Activated naive CD4-positive, alpha-beta T cell treated with anti-CD3 and anti-CD28 coated beads, Interleukin-2, amount 50 U/mL, for 16 hours (primary cell): Measurements from ENCODE around the gene CA5A.
"Not testable (repeated sequence)": the region's sequence is repeated elsewhere in the genome, so short reads cannot be mapped to it uniquely, and the experiment has no call there.

Experiments used
- DNase-seq: peaks from one replicate; pipeline ENCODE4 v3.0.0-alpha.2; 2020

Gene CA5A

GRCh38 chr16:87891764-87892163 lies 44.6 kb downstream of the CA5A start:
- no peak for DNase-seq

DNA sequence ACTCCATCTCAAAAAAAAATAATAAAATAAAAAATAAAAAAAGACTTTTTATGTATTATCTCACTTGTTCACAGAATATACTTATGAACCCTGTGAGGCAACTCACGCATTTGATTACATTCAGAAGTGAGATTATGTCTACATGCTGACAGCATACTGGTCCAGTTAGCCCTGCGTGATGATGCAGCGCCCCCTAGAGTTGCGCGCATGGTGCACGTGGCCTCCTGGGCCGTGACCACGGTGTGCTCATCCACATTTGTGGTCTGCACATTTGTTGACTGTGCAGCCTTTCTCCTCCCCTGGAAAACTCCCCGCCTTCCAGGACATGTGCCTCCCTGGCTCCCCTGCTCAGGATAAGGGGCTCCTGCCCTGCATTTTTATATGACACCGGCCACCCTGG lies 46.6 kb downstream of the CA5A start:
- peak; percentile 43 for DNase-seq

DNA sequence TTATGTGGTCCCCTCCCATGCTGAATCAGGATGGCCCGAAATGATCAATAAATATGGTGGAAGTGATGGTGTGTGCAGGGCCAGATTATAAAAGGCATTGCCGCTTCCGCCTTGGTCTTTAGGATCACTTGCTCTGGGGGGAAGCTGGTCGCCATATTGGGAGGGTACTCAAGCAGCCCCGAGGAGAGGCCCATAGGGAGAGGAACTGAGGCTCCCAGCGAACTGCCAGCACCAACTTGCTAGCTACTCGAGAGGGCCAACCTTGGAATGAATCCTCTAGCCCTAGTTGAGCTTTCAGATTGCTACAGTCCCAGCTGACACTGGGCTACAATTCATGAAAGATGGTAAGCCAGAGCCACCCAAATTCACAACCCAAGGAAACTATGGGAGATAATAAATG lies 48.0 kb downstream of the CA5A start:
- not testable (repeated sequence) for DNase-seq

DNA sequence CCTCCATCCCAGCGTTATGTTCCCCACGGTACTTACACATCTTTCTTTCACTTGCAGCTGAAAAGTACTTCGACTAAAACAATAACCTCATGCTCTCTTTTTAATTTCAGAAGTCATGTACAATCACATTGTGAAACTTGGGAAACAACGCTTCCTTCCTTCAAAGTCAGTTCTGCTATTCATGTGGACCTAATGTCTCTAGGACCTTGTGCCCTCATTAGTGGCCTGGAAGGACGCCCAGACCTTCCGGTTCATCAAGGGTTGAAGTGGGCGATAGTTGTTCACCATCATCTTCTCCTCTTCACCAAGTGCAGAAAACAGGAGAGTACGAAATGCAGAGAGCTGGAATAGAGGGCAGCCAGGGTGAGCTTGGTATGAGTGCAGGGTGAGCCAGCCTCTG lies 48.4 kb downstream of the CA5A start:
- not testable (repeated sequence) for DNase-seq

GRCh38 chr16:87885371-87885967 lies 50.9 kb downstream of the CA5A start:
- not testable (repeated sequence) for DNase-seq

GRCh38 chr16:87882436-87883019 lies 53.8 kb downstream of the CA5A start:
- no peak for DNase-seq

- no peak for DNase-seq
Observed at GRCh38 chr16:87881324-87882200, 54.8 kb downstream of the CA5A start.

GRCh38 chr16:87880117-87880696 lies 56.1 kb downstream of the CA5A start:
- DNase-seq = no peak

DNA sequence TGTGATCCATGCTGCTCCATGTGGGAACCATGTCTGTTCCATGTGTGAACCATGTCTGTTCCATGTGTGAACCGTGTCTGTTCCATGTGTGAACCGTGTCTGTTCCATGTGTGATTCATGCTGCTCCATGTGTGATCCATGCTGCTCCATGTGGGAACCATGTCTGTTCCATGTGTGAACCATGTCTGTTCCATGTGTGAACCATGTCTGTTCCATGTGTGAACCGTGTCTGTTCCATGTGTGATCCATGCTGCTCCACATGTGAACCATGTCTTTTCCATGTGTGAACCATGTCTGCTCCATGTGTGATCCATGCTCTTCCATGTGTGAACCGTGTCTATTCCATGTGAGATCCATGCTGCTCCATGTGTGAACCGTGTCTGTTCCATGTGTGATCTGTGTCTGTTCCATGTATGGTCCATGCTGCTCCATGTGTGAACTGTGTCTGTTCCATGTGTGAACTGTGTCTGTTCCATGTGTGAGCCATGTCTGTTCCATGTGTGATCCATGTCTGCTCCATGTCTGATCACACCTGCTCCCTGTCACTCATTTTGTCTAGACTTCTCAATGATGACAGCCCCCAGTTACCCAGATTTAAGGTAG lies 56.8 kb downstream of the CA5A start:
- not testable (repeated sequence) for DNase-seq

GRCh38 chr16:87878704-87879103 lies 57.6 kb downstream of the CA5A start:
- no peak for DNase-seq

DNA sequence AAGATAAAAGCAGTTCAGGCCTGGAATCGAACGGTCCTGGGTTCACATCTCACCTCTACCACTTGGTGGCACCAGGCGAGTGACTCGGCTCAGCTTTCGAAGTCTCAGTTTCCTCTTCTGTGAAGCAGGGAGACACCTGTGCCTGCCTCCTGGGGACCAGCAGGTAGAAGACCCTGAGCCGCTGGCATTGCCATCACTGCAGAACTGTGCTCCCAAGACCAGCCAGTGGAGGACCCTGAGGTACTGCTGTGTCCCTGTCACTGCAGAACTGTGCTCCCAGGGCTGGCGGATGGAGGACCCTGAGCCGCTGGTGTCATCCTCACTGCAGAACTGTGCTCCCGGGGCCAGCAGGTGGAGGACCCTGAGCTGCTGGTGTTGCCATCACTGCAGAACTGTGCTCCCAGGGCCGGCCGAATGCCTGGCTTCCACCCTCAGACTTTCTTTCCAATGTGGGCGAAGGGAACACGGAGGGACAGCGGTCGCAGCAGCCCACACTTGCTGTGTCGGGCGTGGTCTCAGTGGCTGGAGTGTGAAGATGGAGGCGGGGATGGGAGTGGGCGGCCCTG lies 58.3 kb downstream of the CA5A start:
- DNase-seq = peak; percentile 44

GRCh38 chr16:87874639-87875427 lies 61.5 kb downstream of the CA5A start:
- peak; percentile 87 for DNase-seq

DNA sequence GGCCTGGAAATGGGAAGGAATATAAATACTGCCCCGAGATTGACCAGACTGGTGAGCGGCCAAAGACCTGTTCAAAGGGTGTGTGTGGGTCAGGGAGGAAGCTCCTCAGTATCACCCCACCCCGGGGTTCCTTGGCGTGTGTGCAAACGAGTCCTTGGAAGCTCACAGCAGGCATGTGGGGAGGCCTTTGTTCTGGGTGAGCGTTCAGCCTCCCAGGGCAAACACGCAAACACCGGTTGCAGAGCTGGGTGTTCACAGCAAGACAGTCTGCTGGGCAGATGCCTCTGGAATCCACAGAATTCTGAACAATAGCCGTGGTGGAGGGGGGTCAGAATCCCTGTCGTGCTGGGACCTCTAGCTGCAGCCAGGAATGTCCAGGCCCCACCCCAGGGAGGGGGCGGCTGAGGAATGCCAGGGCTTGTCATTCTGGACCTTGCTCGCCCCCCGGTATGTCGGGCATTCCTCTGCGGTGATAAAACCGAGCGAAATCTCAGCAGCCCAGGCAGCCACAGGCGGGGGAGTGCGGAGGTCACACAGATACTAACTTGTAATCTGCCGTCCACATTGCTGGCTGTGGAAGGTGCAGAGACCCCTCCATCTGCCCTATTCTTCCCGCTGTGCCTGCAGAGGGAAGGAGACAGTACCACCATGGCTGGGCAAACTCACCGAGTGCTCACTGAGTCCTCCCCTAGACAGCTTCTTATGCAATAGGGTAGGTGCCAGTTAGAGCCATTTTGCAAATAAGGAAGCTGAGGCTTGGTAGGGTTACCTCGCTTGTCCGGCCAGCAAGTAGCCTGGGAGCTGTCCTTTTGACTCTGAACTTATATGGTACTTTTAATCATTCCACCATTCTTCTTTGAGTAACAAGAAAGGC lies 65.7 kb downstream of the CA5A start:
- not testable (repeated sequence) for DNase-seq

- not testable (repeated sequence) for DNase-seq
Observed at GRCh38 chr16:87869879-87870417, 66.4 kb downstream of the CA5A start.

DNA sequence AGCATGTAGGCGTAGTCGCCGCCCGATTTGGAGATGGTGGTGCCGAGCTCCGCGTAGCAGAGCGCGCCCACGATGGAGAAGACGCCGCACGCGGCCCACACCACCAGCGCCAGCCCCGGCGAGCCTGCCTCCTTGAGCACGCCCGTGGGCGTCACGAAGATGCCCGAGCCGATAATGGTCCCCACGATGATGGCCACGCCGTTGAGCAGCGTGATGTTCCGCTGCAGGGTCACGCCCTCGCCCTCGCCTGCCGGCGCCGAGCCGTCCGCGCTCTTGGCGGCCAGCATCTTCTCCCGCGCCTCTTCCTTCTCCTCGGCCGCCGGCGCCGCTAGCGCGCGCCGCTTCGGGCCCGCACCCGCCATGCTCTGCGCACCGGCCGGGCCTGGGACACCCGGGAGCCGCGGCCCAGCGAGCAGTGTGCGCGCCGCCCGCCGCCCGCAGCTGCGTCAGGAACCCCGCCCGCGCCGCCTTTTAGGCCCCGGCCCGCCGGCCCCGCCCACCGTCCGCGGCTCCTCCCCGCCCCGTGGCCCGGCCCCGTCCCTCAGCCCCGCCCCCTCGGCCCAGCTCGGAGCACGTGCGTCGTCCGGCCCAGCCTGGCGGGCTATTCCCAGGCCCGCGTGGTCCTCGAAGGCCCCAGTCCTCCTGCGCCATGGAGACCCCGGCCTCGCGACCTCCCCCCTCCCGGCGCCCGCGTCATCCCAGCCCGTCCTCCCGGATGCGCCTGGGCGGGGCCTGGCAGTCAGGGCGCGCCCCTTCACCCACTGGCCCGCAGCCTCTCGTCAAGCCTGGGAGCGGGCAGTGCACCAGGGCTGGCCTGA lies 67.1 kb downstream of the CA5A start, which contains the start of gene SLC7A5:
Gene SLC7A5, minus strand, starts transcription at position 447 of the 818 bp plus-strand sequence. Its CDS starts 85 bp downstream, at position 362.
- DNase-seq = peak; percentile 91

DNA sequence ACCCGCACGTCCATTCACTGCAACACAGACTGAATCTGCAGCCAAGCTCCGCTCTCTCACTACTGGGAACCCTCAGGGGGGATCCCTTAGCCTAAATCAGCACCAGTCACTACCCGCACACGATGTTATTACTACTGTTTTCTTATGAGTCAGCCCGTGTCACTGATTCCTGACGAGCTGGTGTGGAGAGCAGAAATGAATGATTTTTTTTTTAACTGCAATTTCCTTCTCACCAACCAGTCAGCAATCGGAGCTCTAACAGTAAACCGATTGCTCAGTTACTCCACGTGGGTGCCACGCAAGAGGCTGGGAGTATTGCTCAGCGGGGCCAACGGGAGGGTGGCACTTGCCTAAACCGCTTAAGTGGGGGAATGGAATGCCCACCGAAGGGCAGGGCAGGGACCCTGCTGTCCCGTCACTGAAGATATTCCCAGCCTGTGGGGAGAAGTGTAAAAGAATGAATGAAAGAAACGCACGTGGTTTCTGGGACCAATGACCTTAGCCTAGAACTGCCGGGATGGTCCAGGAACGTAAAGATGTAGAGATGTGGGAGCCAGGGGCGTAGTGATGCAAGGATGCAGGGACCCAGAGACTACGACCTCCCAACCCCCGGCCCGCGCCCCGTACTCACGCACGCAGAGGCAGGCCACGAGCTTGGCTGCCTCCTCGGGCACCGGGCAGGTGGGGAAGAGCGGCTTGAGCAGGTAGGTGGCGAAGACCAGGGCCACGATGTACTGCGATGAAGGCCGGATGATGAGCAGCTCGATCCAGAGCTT lies 67.9 kb downstream of the CA5A start:
- DNase-seq = peak; percentile 83

GRCh38 chr16:87865902-87866555 lies 70.3 kb downstream of the CA5A start:
- peak; percentile 54 for DNase-seq

- no peak for DNase-seq
Observed at GRCh38 chr16:87864331-87864989, 71.9 kb downstream of the CA5A start.
